Neural cell (in vitro differentiated cells): ENCODE data around the gene GFER.
A peak's percentile ranks its signal among the peaks of the same experiment; 100 is the strongest.

ENCODE experiments used
- TAF1 ChIP-seq: IDR thresholded peaks from 2 replicates; pipeline ENCODE4 v1.6.1; 2012; ENCODE audit warnings: low read depth
- TF ChIP-seq, protein P1 (sequence below): fragments of 450-650 bp; IDR thresholded peaks from 2 replicates; pipeline ENCODE4 v1.5.1; 2014; ENCODE audit warnings: antibody characterized with exemption, mild to moderate bottlenecking, moderate library complexity; ENCODE audit not compliant: poor library complexity, severe bottlenecking

DNA sequence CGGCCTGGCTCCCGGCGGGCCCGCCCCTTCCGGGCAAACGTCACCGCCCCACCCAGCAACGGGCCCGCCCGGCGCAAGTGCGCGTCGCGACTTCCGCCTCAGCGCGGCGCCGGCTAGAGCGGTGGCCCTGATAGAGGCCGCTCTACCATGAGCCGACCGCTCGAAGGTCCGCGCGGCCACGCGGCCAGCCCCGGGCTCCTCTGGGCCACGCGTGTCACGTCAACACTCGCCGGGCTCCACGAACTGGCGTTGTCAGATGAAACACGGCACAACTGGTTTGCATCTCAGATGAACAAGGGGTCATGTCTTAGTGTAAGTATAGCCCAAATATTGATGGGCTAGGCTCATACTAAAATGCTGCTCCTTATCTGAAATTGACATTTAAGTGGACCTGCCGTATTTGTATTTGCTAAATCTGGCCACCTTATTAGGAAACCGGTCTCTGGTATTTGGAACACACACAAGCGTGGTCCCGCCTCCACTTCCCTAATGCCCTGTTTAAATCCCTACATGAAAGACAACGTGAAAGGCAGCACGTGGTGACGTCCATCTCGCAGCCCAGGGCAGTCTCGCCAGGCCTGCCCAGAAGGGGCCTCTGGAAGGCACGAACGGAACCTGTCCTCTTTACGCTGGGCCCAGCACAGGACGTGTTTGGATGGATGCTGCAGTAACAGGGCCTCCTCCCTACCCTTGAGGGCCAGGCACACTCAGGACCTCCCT is 26.0 kb downstream of the GFER start, which contains the start of gene ZNF598:
- TF ChIP-seq, protein P1, sequence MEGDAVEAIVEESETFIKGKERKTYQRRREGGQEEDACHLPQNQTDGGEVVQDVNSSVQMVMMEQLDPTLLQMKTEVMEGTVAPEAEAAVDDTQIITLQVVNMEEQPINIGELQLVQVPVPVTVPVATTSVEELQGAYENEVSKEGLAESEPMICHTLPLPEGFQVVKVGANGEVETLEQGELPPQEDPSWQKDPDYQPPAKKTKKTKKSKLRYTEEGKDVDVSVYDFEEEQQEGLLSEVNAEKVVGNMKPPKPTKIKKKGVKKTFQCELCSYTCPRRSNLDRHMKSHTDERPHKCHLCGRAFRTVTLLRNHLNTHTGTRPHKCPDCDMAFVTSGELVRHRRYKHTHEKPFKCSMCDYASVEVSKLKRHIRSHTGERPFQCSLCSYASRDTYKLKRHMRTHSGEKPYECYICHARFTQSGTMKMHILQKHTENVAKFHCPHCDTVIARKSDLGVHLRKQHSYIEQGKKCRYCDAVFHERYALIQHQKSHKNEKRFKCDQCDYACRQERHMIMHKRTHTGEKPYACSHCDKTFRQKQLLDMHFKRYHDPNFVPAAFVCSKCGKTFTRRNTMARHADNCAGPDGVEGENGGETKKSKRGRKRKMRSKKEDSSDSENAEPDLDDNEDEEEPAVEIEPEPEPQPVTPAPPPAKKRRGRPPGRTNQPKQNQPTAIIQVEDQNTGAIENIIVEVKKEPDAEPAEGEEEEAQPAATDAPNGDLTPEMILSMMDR, result peak; percentile 34
- TF ChIP-seq TAF1, result peak; percentile 2
